IPS-18a (cell line): Measurements from ENCODE around the gene GLG1.
"Not testable (repeated sequence)": the region's sequence is repeated elsewhere in the genome, so short reads cannot be mapped to it uniquely, and the experiment has no call there.

ENCODE experiments used
- H3K27ac ChIP-seq: one replicate; pipeline ENCODE4 v1.5.1; 2013; ENCODE audit warnings: low read length
- H3K27me3 ChIP-seq: one replicate; pipeline ENCODE4 v1.6.1; 2013; ENCODE audit warnings: mild to moderate bottlenecking, low read length; ENCODE audit not compliant: control insufficient read depth, insufficient read depth
- H3K36me3 ChIP-seq: one replicate; pipeline ENCODE4 v1.6.1; 2013; ENCODE audit warnings: low read depth, low read length; ENCODE audit not compliant: control insufficient read depth
- H3K4me1 ChIP-seq: one replicate; pipeline ENCODE4 v1.6.1; 2013; ENCODE audit warnings: low read depth, low read length; ENCODE audit not compliant: control insufficient read depth
- H3K4me3 ChIP-seq: one replicate; pipeline ENCODE4 v1.5.1; 2013; ENCODE audit warnings: low read length
- H3K9ac ChIP-seq: one replicate; pipeline ENCODE4 v1.6.1; 2013; ENCODE audit warnings: mild to moderate bottlenecking, low read length, moderate library complexity
- H3K9me3 ChIP-seq: one replicate; pipeline ENCODE4 v1.6.1; 2013; ENCODE audit warnings: low read depth, low read length; ENCODE audit not compliant: control insufficient read depth

Gene GLG1

GRCh38 chr16:74606521-74607309, at the start of gene GLG1:
TSS of gene GLG1 (minus strand) at chr16:74607114. CDS start at chr16:74607094, 20 bp downstream.
- peak within 1 kb of the TSS; percentile 86 for H3K9ac ChIP-seq
- H3K4me1 ChIP-seq = peaks cover 24% of the 10 kb centered on the region
- H3K27me3 ChIP-seq = no peaks in the 10 kb centered on the region
- H3K36me3 ChIP-seq = no peaks in the 10 kb centered on the region
- no peaks in the 10 kb centered on the region for H3K9me3 ChIP-seq
- H3K4me3 ChIP-seq = peak within 1 kb of the TSS; percentile 92
- H3K27ac ChIP-seq = peak within 1 kb of the TSS; percentile 73

- Histone ChIP-seq H3K9ac (no peak overlapping the region), H3K9me3 (no peaks in the 10 kb centered on the region), H3K27ac (no peak overlapping the region), H3K4me1 (no peaks in the 10 kb centered on the region), H3K27me3 (no peaks in the 10 kb centered on the region), H3K36me3 (peaks cover 82% of the 10 kb centered on the region), H3K4me3 (no peak overlapping the region)
Observed at GRCh38 chr16:74654536-74655050, 47.7 kb upstream of the GLG1 start.

GRCh38 chr16:74652883-74653282, 46.0 kb upstream of the GLG1 start:
- not testable (repeated sequence) for H3K27ac ChIP-seq, H3K9me3 ChIP-seq, H3K9ac ChIP-seq, H3K4me3 ChIP-seq, H3K4me1 ChIP-seq, H3K27me3 ChIP-seq
- H3K36me3 ChIP-seq = peaks cover 82% of the 10 kb centered on the region

GRCh38 chr16:74652249-74652648, 45.3 kb upstream of the GLG1 start:
- no peak overlapping the region for H3K4me3 ChIP-seq
- H3K4me1 ChIP-seq = no peaks in the 10 kb centered on the region
- peaks cover 84% of the 10 kb centered on the region for H3K36me3 ChIP-seq
- H3K27ac ChIP-seq = no peak overlapping the region
- H3K9me3 ChIP-seq = no peaks in the 10 kb centered on the region
- H3K27me3 ChIP-seq = no peaks in the 10 kb centered on the region
- H3K9ac ChIP-seq = no peak overlapping the region

- H3K9me3 ChIP-seq = no peaks in the 10 kb centered on the region
- H3K4me1 ChIP-seq = no peaks in the 10 kb centered on the region
- H3K4me3 ChIP-seq = no peak overlapping the region
- no peaks in the 10 kb centered on the region for H3K27me3 ChIP-seq
- H3K36me3 ChIP-seq = peaks cover 84% of the 10 kb centered on the region
- H3K9ac ChIP-seq = no peak overlapping the region
- no peak overlapping the region for H3K27ac ChIP-seq
Observed at GRCh38 chr16:74651841-74652240, 44.9 kb upstream of the GLG1 start.

- no peak overlapping the region for H3K9ac ChIP-seq
- no peak overlapping the region for H3K4me3 ChIP-seq
- peaks cover 85% of the 10 kb centered on the region for H3K36me3 ChIP-seq
- no peak overlapping the region for H3K27ac ChIP-seq
- H3K9me3 ChIP-seq = no peaks in the 10 kb centered on the region
- H3K4me1 ChIP-seq = no peaks in the 10 kb centered on the region
- no peaks in the 10 kb centered on the region for H3K27me3 ChIP-seq
Observed at GRCh38 chr16:74650966-74651567, 44.2 kb upstream of the GLG1 start.

GRCh38 chr16:74649839-74650504, 43.1 kb upstream of the GLG1 start:
- no peaks in the 10 kb centered on the region for H3K9me3 ChIP-seq
- no peak overlapping the region for H3K9ac ChIP-seq
- H3K27me3 ChIP-seq = no peaks in the 10 kb centered on the region
- H3K4me3 ChIP-seq = no peak overlapping the region
- H3K36me3 ChIP-seq = peaks cover 84% of the 10 kb centered on the region
- H3K4me1 ChIP-seq = no peaks in the 10 kb centered on the region
- H3K27ac ChIP-seq = no peak overlapping the region

GRCh38 chr16:74641969-74642368, 35.1 kb upstream of the GLG1 start:
- Histone ChIP-seq H3K9me3 (no peaks in the 10 kb centered on the region), H3K4me1 (no peaks in the 10 kb centered on the region), H3K27ac (no peak overlapping the region), H3K4me3 (no peak overlapping the region), H3K9ac (no peak overlapping the region), H3K36me3 (peaks cover 81% of the 10 kb centered on the region), H3K27me3 (no peaks in the 10 kb centered on the region)

- no peaks in the 10 kb centered on the region for H3K27me3 ChIP-seq
- no peak overlapping the region for H3K4me3 ChIP-seq
- H3K4me1 ChIP-seq = no peaks in the 10 kb centered on the region
- peaks cover 80% of the 10 kb centered on the region for H3K36me3 ChIP-seq
- H3K27ac ChIP-seq = no peak overlapping the region
- no peak overlapping the region for H3K9ac ChIP-seq
- H3K9me3 ChIP-seq = no peaks in the 10 kb centered on the region
Observed at GRCh38 chr16:74637742-74638453, 31.0 kb upstream of the GLG1 start.

- no peak overlapping the region for H3K9ac ChIP-seq
- H3K27me3 ChIP-seq = no peaks in the 10 kb centered on the region
- H3K4me1 ChIP-seq = no peaks in the 10 kb centered on the region
- H3K9me3 ChIP-seq = no peaks in the 10 kb centered on the region
- peaks cover 87% of the 10 kb centered on the region for H3K36me3 ChIP-seq
- no peak overlapping the region for H3K4me3 ChIP-seq
- H3K27ac ChIP-seq = no peak overlapping the region
Observed at GRCh38 chr16:74635303-74635702, 28.4 kb upstream of the GLG1 start.

GRCh38 chr16:74633686-74634085, 26.8 kb upstream of the GLG1 start:
- H3K27ac ChIP-seq = no peak overlapping the region
- H3K36me3 ChIP-seq = peaks cover 90% of the 10 kb centered on the region
- H3K4me1 ChIP-seq = no peaks in the 10 kb centered on the region
- H3K27me3 ChIP-seq = no peaks in the 10 kb centered on the region
- no peak overlapping the region for H3K4me3 ChIP-seq
- H3K9me3 ChIP-seq = no peaks in the 10 kb centered on the region
- no peak overlapping the region for H3K9ac ChIP-seq
